CD14-positive monocyte (primary cell): ENCODE data around the gene KIAA0232. TPM values are rescaled to one million over a fixed set of nuclear protein-coding genes. Genes with fewer than 3 reads are reported as not detected.
A peak's percentile ranks its signal among the peaks of the same experiment; 100 is the strongest.

Experiments
- DNase-seq, 3 donors: peaks; one replicate each; pipeline ENCODE4 v3.0.0-alpha.2; 2011 to 2022
- H2AFZ ChIP-seq: 2 replicates; pipeline ENCODE4 v1.6.0; 2012; ENCODE audit warnings: mild to moderate bottlenecking, low read depth, low read length, inconsistent platforms; ENCODE audit not compliant: insufficient read depth, poor library complexity, severe bottlenecking
- H3K27ac ChIP-seq, 2 donors: 1 replicate in 1 of 2; 2 replicates in 1 of 2; pipeline ENCODE4 v1.5.1; 2012 to 2013; ENCODE audit warnings: low read length in 2 of 2, control low read depth in 1 of 2, inconsistent platforms in 1 of 2, low read depth in 1 of 2, mild to moderate bottlenecking in 1 of 2
- H3K27me3 ChIP-seq, 2 donors: one replicate each; pipeline versions ENCODE4 v1.6.0 to v1.6.1; 2011 to 2013; ENCODE audit warnings: low read length in 2 of 2; ENCODE audit not compliant: control insufficient read depth in 2 of 2, insufficient read depth in 2 of 2
- H3K36me3 ChIP-seq, 2 donors: replicated peaks in 1 of 2; 1 replicate in 1 of 2; 2 replicates in 1 of 2; pipeline versions ENCODE4 v1.5.1 to v1.6.1; 2012 to 2013; ENCODE audit warnings: low read length in 2 of 2, control low read depth in 1 of 2, inconsistent platforms in 1 of 2, mild to moderate bottlenecking in 1 of 2; ENCODE audit not compliant: insufficient read depth in 2 of 2, control insufficient read depth in 1 of 2
- H3K4me1 ChIP-seq, 2 donors: 1 replicate in 1 of 2; 2 replicates in 1 of 2; pipeline versions ENCODE4 v1.5.1 to v1.6.1; 2012 to 2013; ENCODE audit warnings: low read length in 2 of 2, control low read depth in 1 of 2, inconsistent platforms in 1 of 2, mild to moderate bottlenecking in 1 of 2, moderate library complexity in 1 of 2; ENCODE audit not compliant: insufficient read depth in 2 of 2, control insufficient read depth in 1 of 2
- H3K4me2 ChIP-seq: replicated peaks from 2 replicates; pipeline ENCODE3; 2012; ENCODE audit warnings: low read length, moderate library complexity, mild to moderate bottlenecking; ENCODE audit not compliant: poor library complexity, severe bottlenecking; ENCODE audit errors: extremely low read depth
- H3K4me3 ChIP-seq, 3 experiments: fragments of 200-600 bp in 1 of 3; sonication (generic) in 1 of 3; replicated peaks in 1 of 3; 1 replicate in 2 of 3; 2 replicates in 1 of 3; pipeline ENCODE4 v1.5.1; 2011 to 2013; ENCODE audit warnings: low read length in 3 of 3, mild to moderate bottlenecking in 3 of 3, control low read depth in 2 of 3, low read depth in 2 of 3, inconsistent platforms in 1 of 3, moderate library complexity in 1 of 3
- H3K79me2 ChIP-seq: 2 replicates; pipeline ENCODE4 v1.6.0; 2012; ENCODE audit warnings: mild to moderate bottlenecking, control low read depth, inconsistent platforms, low read length, moderate library complexity; ENCODE audit not compliant: insufficient read depth
- H3K9ac ChIP-seq: 2 replicates; pipeline ENCODE4 v1.6.0; 2017; ENCODE audit warnings: low read length, mild to moderate bottlenecking; ENCODE audit not compliant: insufficient read depth, poor library complexity, severe bottlenecking
- H3K9me3 ChIP-seq, 2 donors: replicated peaks in 1 of 2; 1 replicate in 1 of 2; 2 replicates in 1 of 2; pipeline versions ENCODE4 v1.5.1 to v1.6.1; 2012 to 2013; ENCODE audit warnings: low read length in 2 of 2, control low read depth in 1 of 2; ENCODE audit not compliant: control insufficient read depth in 1 of 2, insufficient read depth in 1 of 2
- H4K20me1 ChIP-seq: 2 replicates; pipeline ENCODE4 v1.6.0; 2012; ENCODE audit warnings: mild to moderate bottlenecking, low read length, control low read depth, moderate library complexity; ENCODE audit not compliant: insufficient read depth
- H3K27ac Mint-ChIP-seq, 7 donors: one replicate each; pipeline ENCODE4 v1.8.0; 2020; ENCODE audit warnings: mild to moderate bottlenecking in 7 of 7, mixed read lengths in 7 of 7, moderate library complexity in 6 of 7, inconsistent platforms in 2 of 7
- H3K27me3 Mint-ChIP-seq, 3 donors: one replicate each; pipeline ENCODE4 v1.8.0; 2021 to 2022; ENCODE audit warnings: low read depth in 3 of 3, mild to moderate bottlenecking in 3 of 3, mixed read lengths in 3 of 3, moderate library complexity in 3 of 3, inconsistent platforms in 1 of 3
- H3K36me3 Mint-ChIP-seq, 2 donors: one replicate each; pipeline ENCODE4 v1.8.0; 2020; ENCODE audit warnings: mixed read lengths in 2 of 2, inconsistent platforms in 1 of 2, mild to moderate bottlenecking in 1 of 2
- H3K4me1 Mint-ChIP-seq: one replicate; pipeline ENCODE4 v1.8.0; 2020; ENCODE audit warnings: mild to moderate bottlenecking, mixed read lengths
- H3K4me3 Mint-ChIP-seq, 2 donors: one replicate each; pipeline ENCODE4 v1.8.0; 2020; ENCODE audit warnings: mild to moderate bottlenecking in 2 of 2, mixed read lengths in 2 of 2, moderate library complexity in 1 of 2
- H3K9me3 Mint-ChIP-seq, 7 donors: one replicate each; pipeline ENCODE4 v1.8.0; 2020 to 2022; ENCODE audit warnings: mixed read lengths in 7 of 7, mild to moderate bottlenecking in 6 of 7, moderate library complexity in 6 of 7, inconsistent platforms in 2 of 7
- WGBS: methylation state at CpG from one replicate; pipeline ENCODE4 v1.1.5; 2013; ENCODE audit warnings: missing lambda C conversion rate; ENCODE audit not compliant: insufficient coverage; 5-methylcytosine and 5-hydroxymethylcytosine counted together
- intact Hi-C, 2 donors: fragments of 100-400 bp; cut with micrococcal nuclease; formaldehyde crosslinking; loops; one replicate each; pipeline versions ENCODE4 v1.15.0 to v1.15.1; 2023
- polyA plus RNA-seq, 3 donors: library from polyadenylated mRNA; depleted of rRNA in 1 of 3; unstranded in 2 of 3; stranded (reverse) in 1 of 3; fragments of 300-500 nt in 2 of 3; fragments of >200 nt in 1 of 3; fragmentation: Illumina TruSeq in 2 of 3; gene quantifications; 1 replicate in 2 of 3; 2 replicates in 1 of 3; pipeline ENCODE4 v1.2.3, GENCODE V29; 2012 to 2021
- TF ChIP-seq, protein P1 (sequence below): fragments of 200-600 bp; IDR thresholded peaks from one replicate; pipeline ENCODE4 v1.8.0; 2022; ENCODE audit warnings: antibody characterized with exemption, mild to moderate bottlenecking

KIAA0232 gene
- polyA plus RNA-seq, 3 donors: 12.3 to 27.3 (median 20.6) TPM

DNA sequence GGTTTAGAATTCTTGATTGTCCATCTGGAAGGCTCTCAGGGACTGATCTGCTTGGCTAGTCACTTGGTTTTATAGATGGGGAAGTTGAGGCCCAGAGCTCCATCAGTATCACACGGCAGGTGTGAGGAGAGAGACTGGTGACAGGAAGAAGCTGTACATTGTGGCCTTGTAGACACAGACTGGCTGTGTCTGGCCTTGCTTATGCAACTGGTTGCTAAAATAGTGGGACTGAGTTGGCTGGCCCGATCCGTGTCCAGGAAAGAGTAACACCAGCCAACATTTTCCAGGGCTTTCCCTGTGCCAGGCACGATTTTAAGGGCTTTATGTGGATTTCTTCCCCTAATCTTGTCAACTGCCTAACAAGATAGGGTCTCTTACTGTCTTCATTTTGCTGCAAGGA lies 129.9 kb downstream of the KIAA0232 start:
- Histone ChIP-seq H3K9ac (no peak overlapping the region), H4K20me1 (peaks cover 72% of the 10 kb centered on the region), H3K4me3 (peak overlapping the region in 1 of 3 experiments; percentile 18), H3K4me1 (peaks cover 68 to 73% of the 10 kb centered on the region in 2 donors), H3K27ac (no peak overlapping the region), H3K79me2 (peaks cover 77% of the 10 kb centered on the region), H3K27me3 (no peaks in the 10 kb centered on the region), H3K36me3 (no peaks in the 10 kb centered on the region), H2AFZ (no peak overlapping the region), H3K9me3 (no peaks in the 10 kb centered on the region), H3K4me2 (peak overlapping the region; percentile 23)
- peak in 1 of 3 donors; percentile 29 for DNase-seq
- Mint-ChIP-seq H3K4me3 (peak overlapping the region in 1 of 2 donors; percentile 58), H3K27me3 (peaks cover 2 to 6% (median 4%) of the 10 kb centered on the region in 3 donors), H3K27ac (peak overlapping the region in 3 of 7 donors; percentile 0 to 72 (median 47)), H3K9me3 (peaks cover 0 to 2% (median 0%) of the 10 kb centered on the region in 7 donors), H3K36me3 (peaks cover 7 to 11% of the 10 kb centered on the region in 2 donors), H3K4me1 (peaks cover 80% of the 10 kb centered on the region)
- 0% methylated on average over 3 of the region's 4 CpGs for WGBS
- intact Hi-C loops: loop anchor here (10.0 kb wide), 2 partner anchors 132 to 152 kb away; partner anchors contain the start of genes GRPEL1 (in 1 of the 2) and TADA2B (in 1 of the 2)
- TF ChIP-seq, protein P1, sequence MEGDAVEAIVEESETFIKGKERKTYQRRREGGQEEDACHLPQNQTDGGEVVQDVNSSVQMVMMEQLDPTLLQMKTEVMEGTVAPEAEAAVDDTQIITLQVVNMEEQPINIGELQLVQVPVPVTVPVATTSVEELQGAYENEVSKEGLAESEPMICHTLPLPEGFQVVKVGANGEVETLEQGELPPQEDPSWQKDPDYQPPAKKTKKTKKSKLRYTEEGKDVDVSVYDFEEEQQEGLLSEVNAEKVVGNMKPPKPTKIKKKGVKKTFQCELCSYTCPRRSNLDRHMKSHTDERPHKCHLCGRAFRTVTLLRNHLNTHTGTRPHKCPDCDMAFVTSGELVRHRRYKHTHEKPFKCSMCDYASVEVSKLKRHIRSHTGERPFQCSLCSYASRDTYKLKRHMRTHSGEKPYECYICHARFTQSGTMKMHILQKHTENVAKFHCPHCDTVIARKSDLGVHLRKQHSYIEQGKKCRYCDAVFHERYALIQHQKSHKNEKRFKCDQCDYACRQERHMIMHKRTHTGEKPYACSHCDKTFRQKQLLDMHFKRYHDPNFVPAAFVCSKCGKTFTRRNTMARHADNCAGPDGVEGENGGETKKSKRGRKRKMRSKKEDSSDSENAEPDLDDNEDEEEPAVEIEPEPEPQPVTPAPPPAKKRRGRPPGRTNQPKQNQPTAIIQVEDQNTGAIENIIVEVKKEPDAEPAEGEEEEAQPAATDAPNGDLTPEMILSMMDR: no peak

DNA sequence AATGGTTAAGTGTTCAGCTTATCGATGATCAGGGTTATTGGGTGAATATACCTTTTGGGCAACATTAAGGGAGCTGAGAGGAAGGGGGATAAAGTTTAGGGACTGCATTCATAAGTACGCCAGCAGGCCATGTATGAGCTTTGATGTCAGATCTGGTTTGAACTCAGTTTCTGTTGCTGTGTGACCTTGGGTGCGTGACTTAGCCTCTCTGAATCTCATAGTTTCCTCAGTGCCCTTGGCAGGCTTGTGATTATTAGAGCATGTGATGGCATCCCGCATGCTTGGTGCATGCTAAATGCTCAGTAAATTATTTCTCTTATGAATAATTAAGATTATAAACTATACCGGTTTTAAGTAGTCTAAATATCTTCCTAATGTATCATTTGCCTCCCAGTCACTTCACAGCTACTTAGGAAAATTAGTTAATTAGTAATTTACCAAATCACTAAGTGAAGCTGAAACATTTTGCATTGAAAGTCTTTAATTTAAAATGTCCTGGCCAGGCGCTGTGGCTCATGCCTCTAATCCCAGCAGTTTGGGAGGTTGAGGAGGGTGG lies 130.9 kb downstream of the KIAA0232 start:
- intact Hi-C loops: loop anchor here (10.0 kb wide), 2 partner anchors 131 to 151 kb away; partner anchors contain the start of genes GRPEL1 (in 1 of the 2) and TADA2B (in 1 of the 2)

More for the DNA sequence above, 130.9 kb downstream of the KIAA0232 start:
- H3K4me3 ChIP-seq: no peak overlapping the region
- Mint-ChIP-seq H3K4me3 (no peak overlapping the region), H3K9me3 (peaks cover 0 to 2% (median 0%) of the 10 kb centered on the region in 7 donors), H3K27ac (peak overlapping the region in 1 of 7 donors; percentile 59), H3K4me1 (peaks cover 80% of the 10 kb centered on the region), H3K36me3 (peaks cover 7 to 11% of the 10 kb centered on the region in 2 donors), H3K27me3 (peaks cover 0 to under 1% (median 0%) of the 10 kb centered on the region in 3 donors)
- H3K4me2 ChIP-seq: no peak overlapping the region
- TF ChIP-seq, protein P1: no peak
- no peaks in the 10 kb centered on the region for H3K36me3 ChIP-seq
- H3K9me3 ChIP-seq: no peaks in the 10 kb centered on the region
- H3K79me2 ChIP-seq: peaks cover 83% of the 10 kb centered on the region
- DNase-seq: no peak
- peaks cover 82% of the 10 kb centered on the region for H4K20me1 ChIP-seq
- WGBS: 100% methylated on average over 2 of the region's 6 CpGs
- H3K9ac ChIP-seq: no peak overlapping the region
- H3K27me3 ChIP-seq: no peaks in the 10 kb centered on the region
- no peak overlapping the region for H3K27ac ChIP-seq
- H2AFZ ChIP-seq: no peak overlapping the region
- peaks cover 68 to 73% of the 10 kb centered on the region in 2 donors for H3K4me1 ChIP-seq
